Measurements from ENCODE around the gene HMGCS1. TPM values are rescaled to one million over a fixed set of nuclear protein-coding genes. Genes with fewer than 3 reads are reported as not detected.
A peak's percentile ranks its signal among the peaks of the same experiment; 100 is the strongest.

Gene HMGCS1
- total RNA-seq, 3 donors from 2014 or later (not counting 1 experiment from before 2014, with no cell fraction given), result 53.0 to 105 (median 85.8) TPM

GRCh38 chr5:43315263-43315662 is 2.1 kb upstream of the HMGCS1 start:
- intact Hi-C loops (cut with micrococcal nuclease), result no loop called here
- H3K4me1 Mint-ChIP-seq, result peaks cover 25 to 30% of the 10 kb centered on the region in 2 donors
- no peak overlapping the region for H3K27ac ChIP-seq (ENCODE audit: low read length)
- no peak overlapping the region for H3K4me3 ChIP-seq (ENCODE audit: low read length)
- H3K4me3 Mint-ChIP-seq, result no peak overlapping the region
- no peak for DNase-seq
- no peaks in the 10 kb centered on the region for H3K9me3 ChIP-seq (ENCODE audit: control insufficient read depth, insufficient read depth, low read length)
- ATAC-seq, result no peak
- 87% methylated on average over 7 of the region's 8 CpGs for WGBS (ENCODE audit: insufficient coverage)
- no peaks in the 10 kb centered on the region for H3K36me3 ChIP-seq (ENCODE audit: control insufficient read depth, insufficient read depth, low read length)
- peaks cover 0 to 3% of the 10 kb centered on the region in 2 donors for H3K27me3 Mint-ChIP-seq (ENCODE audit: low read depth in 2 of 2)
- no peak for TF ChIP-seq CTCF (IDR thresholded peaks at IDR 0.05)
- peak overlapping the region; percentile 98 to 99 for H3K27ac Mint-ChIP-seq
- H3K9me3 Mint-ChIP-seq, result no peaks in the 10 kb centered on the region
- H3K36me3 Mint-ChIP-seq, result no peaks in the 10 kb centered on the region
- H3K4me1 ChIP-seq (ENCODE audit: control insufficient read depth, insufficient read depth, low read length), result peaks cover 17% of the 10 kb centered on the region
- H3K27me3 ChIP-seq (ENCODE audit: control insufficient read depth, insufficient read depth, low read length), result no peaks in the 10 kb centered on the region

GRCh38 chr5:43314724-43315123 is 1.5 kb upstream of the HMGCS1 start:
- 100% methylated on average over 6 of the region's 6 CpGs for WGBS (ENCODE audit: insufficient coverage)
- H3K27ac Mint-ChIP-seq, result peak overlapping the region; percentile 98 to 99

GRCh38 chr5:43313854-43314457 is 744 bp upstream of the HMGCS1 start:
- TF ChIP-seq CTCF (IDR thresholded peaks at IDR 0.05), result no peak
- Histone ChIP-seq H3K4me1 (ENCODE audit: control insufficient read depth, insufficient read depth, low read length) (peaks cover 17% of the 10 kb centered on the region), H3K4me3 (ENCODE audit: low read length) (peak overlapping the region; percentile 43), H3K27ac (ENCODE audit: low read length) (peak overlapping the region; percentile 98), H3K9me3 (ENCODE audit: control insufficient read depth, insufficient read depth, low read length) (no peaks in the 10 kb centered on the region), H3K36me3 (ENCODE audit: control insufficient read depth, insufficient read depth, low read length) (no peaks in the 10 kb centered on the region), H3K27me3 (ENCODE audit: control insufficient read depth, insufficient read depth, low read length) (no peaks in the 10 kb centered on the region)
- WGBS (ENCODE audit: insufficient coverage), result 78% methylated on average over 6 of the region's 8 CpGs
- H3K9me3 Mint-ChIP-seq, result no peaks in the 10 kb centered on the region
- peak overlapping the region; percentile 98 to 99 for H3K27ac Mint-ChIP-seq
- H3K36me3 Mint-ChIP-seq, result no peaks in the 10 kb centered on the region
- intact Hi-C loops (cut with micrococcal nuclease), result loop anchor here (1.0 to 5.0 kb wide), 10 partner anchors 73 to 407 kb away; partner anchors contain the start of genes C5orf34 and TMEM267
- ATAC-seq, result no peak
- peak in 1 of 2 donors; percentile 19 for DNase-seq
- H3K4me3 Mint-ChIP-seq, result peak overlapping the region; percentile 94
- H3K4me1 Mint-ChIP-seq, result peaks cover 32 to 37% of the 10 kb centered on the region in 2 donors
- peaks cover 0 to 3% of the 10 kb centered on the region in 2 donors for H3K27me3 Mint-ChIP-seq (ENCODE audit: low read depth in 2 of 2)

More at GRCh38 chr5:43314724-43315123, 1.5 kb upstream of the HMGCS1 start:
- Mint-ChIP-seq H3K27me3 (ENCODE audit: low read depth in 2 of 2) (peaks cover 0 to 3% of the 10 kb centered on the region in 2 donors), H3K9me3 (no peaks in the 10 kb centered on the region), H3K4me1 (peaks cover 25 to 30% of the 10 kb centered on the region in 2 donors), H3K4me3 (no peak overlapping the region), H3K36me3 (no peaks in the 10 kb centered on the region)
- Histone ChIP-seq H3K4me3 (ENCODE audit: low read length) (no peak overlapping the region), H3K9me3 (ENCODE audit: control insufficient read depth, insufficient read depth, low read length) (no peaks in the 10 kb centered on the region), H3K36me3 (ENCODE audit: control insufficient read depth, insufficient read depth, low read length) (no peaks in the 10 kb centered on the region), H3K27me3 (ENCODE audit: control insufficient read depth, insufficient read depth, low read length) (no peaks in the 10 kb centered on the region), H3K27ac (ENCODE audit: low read length) (peak overlapping the region; percentile 98), H3K4me1 (ENCODE audit: control insufficient read depth, insufficient read depth, low read length) (peaks cover 17% of the 10 kb centered on the region)
- DNase-seq, result no peak
- ATAC-seq, result no peak
- intact Hi-C loops (cut with micrococcal nuclease), result loop anchor here (5.0 kb wide), 2 partner anchors 73 to 407 kb away; no protein-coding TSS in a partner anchor
- TF ChIP-seq CTCF (IDR thresholded peaks at IDR 0.05), result no peak
